HL-60 (cell line): Measurements from ENCODE around the gene NHP2.

Experiments
- GABPA ChIP-seq: IDR thresholded peaks from 2 replicates; pipeline ENCODE4 v1.6.1; 2012; ENCODE audit warnings: low read depth
- POLR2AphosphoS5 ChIP-seq: IDR thresholded peaks from 2 replicates; pipeline ENCODE4 v1.6.1; 2012; ENCODE audit warnings: low read depth
- SPI1 ChIP-seq: IDR thresholded peaks from 2 replicates; pipeline ENCODE4 v1.6.1; 2012; ENCODE audit warnings: low read depth, mild to moderate bottlenecking, borderline replicate concordance
- TF ChIP-seq, protein P1 (sequence below): IDR thresholded peaks from 2 replicates; pipeline ENCODE4 v1.6.1; 2012; ENCODE audit warnings: low read depth; ENCODE audit not compliant: insufficient replicate concordance
- TF ChIP-seq, protein P2 (sequence below): IDR thresholded peaks from one replicate; pipeline ENCODE4 v1.5.1; 2011; ENCODE audit warnings: low read length, control low read depth, inconsistent platforms; ENCODE audit not compliant: insufficient read depth

DNA sequence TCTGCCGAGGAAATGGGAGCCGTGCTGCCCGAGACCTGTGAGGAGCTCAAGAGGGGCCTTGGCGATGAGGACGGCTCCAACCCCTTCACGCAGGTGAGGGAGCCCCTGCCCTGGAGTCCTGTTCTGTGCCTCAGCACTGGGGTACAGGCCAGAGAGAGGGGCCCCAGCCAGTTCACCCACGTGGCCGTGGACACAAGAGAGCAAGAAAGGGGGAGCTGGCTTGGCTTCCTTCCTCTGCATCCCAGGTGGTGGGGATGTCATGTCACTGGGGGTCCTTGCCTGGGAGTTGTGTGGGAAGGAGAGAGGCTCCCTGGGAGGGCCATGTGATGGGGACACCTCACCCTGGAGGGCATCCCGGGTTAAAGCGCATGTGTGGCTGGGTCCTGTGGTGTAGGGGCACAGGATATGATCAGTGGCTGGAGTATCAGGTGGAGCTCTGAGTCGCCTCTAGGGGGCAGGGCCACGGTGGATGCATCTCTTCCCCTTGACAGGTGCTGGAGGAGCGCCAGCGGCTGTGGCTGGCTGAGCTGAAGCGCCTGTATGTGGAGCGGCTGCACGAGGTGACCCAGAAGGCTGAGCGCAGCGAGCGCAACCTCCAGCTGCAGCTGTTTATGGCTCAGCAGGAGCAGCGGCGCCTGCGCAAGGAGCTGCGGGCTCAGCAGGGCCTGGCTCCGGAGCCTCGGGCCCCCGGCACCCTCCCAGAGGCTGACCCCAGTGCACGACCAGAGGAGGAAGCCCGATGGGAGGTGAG, 32.9 kb downstream of the NHP2 start:
- TF ChIP-seq, protein P1, sequence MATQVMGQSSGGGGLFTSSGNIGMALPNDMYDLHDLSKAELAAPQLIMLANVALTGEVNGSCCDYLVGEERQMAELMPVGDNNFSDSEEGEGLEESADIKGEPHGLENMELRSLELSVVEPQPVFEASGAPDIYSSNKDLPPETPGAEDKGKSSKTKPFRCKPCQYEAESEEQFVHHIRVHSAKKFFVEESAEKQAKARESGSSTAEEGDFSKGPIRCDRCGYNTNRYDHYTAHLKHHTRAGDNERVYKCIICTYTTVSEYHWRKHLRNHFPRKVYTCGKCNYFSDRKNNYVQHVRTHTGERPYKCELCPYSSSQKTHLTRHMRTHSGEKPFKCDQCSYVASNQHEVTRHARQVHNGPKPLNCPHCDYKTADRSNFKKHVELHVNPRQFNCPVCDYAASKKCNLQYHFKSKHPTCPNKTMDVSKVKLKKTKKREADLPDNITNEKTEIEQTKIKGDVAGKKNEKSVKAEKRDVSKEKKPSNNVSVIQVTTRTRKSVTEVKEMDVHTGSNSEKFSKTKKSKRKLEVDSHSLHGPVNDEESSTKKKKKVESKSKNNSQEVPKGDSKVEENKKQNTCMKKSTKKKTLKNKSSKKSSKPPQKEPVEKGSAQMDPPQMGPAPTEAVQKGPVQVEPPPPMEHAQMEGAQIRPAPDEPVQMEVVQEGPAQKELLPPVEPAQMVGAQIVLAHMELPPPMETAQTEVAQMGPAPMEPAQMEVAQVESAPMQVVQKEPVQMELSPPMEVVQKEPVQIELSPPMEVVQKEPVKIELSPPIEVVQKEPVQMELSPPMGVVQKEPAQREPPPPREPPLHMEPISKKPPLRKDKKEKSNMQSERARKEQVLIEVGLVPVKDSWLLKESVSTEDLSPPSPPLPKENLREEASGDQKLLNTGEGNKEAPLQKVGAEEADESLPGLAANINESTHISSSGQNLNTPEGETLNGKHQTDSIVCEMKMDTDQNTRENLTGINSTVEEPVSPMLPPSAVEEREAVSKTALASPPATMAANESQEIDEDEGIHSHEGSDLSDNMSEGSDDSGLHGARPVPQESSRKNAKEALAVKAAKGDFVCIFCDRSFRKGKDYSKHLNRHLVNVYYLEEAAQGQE: no peak
- TF ChIP-seq, protein P2, sequence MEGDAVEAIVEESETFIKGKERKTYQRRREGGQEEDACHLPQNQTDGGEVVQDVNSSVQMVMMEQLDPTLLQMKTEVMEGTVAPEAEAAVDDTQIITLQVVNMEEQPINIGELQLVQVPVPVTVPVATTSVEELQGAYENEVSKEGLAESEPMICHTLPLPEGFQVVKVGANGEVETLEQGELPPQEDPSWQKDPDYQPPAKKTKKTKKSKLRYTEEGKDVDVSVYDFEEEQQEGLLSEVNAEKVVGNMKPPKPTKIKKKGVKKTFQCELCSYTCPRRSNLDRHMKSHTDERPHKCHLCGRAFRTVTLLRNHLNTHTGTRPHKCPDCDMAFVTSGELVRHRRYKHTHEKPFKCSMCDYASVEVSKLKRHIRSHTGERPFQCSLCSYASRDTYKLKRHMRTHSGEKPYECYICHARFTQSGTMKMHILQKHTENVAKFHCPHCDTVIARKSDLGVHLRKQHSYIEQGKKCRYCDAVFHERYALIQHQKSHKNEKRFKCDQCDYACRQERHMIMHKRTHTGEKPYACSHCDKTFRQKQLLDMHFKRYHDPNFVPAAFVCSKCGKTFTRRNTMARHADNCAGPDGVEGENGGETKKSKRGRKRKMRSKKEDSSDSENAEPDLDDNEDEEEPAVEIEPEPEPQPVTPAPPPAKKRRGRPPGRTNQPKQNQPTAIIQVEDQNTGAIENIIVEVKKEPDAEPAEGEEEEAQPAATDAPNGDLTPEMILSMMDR: peak; percentile 76
- TF ChIP-seq GABPA (no peak), POLR2AphosphoS5 (peak; percentile 74), SPI1 (no peak)
